Thoracic aorta (tissue), 2 donors: Measurements from ENCODE around the gene DRD2. TPM values are rescaled to one million over a fixed set of nuclear protein-coding genes. Genes with fewer than 3 reads are reported as not detected.

ENCODE experiments used
- ATAC-seq: fragments of 150-250 bp; one replicate; pipeline ENCODE4 v1.8.0; 2017; ENCODE audit warnings: low read depth; ENCODE audit not compliant: insufficient number of reproducible peaks, low FRiP score
- DNase-seq: peaks from one replicate; pipeline ENCODE4 v3.0.0-alpha.2; 2020; ENCODE audit warnings: low spot score
- H3K27ac ChIP-seq, 2 donors: fragments of 200-600 bp; sonication (generic); 1 replicate in 1 of 2; 2 replicates in 1 of 2; pipeline ENCODE4 v1.5.1; 2016; ENCODE audit warnings: mild to moderate bottlenecking in 2 of 2, moderate library complexity in 2 of 2
- H3K27me3 ChIP-seq: fragments of 200-600 bp; sonication (generic); replicated peaks from 2 replicates; pipeline ENCODE4 v1.6.0; 2016; ENCODE audit warnings: mild to moderate bottlenecking; ENCODE audit not compliant: insufficient read depth
- H3K36me3 ChIP-seq: fragments of 200-600 bp; sonication (generic); one replicate; pipeline ENCODE4 v1.5.1; 2016
- H3K4me1 ChIP-seq, 2 donors: fragments of 200-600 bp; sonication (generic); 1 replicate in 1 of 2; 2 replicates in 1 of 2; pipeline versions ENCODE4 v1.5.1 to v1.6.0; 2016; ENCODE audit warnings: low read depth in 2 of 2, mild to moderate bottlenecking in 1 of 2; ENCODE audit not compliant: control insufficient read depth in 1 of 2
- H3K4me3 ChIP-seq: fragments of 200-600 bp; sonication (generic); 2 replicates; pipeline ENCODE4 v1.5.1; 2016; ENCODE audit warnings: mild to moderate bottlenecking
- H3K9me3 ChIP-seq: fragments of 200-600 bp; sonication (generic); 2 replicates; pipeline ENCODE4 v1.5.1; 2016
- CTCF ChIP-seq: fragments of 200-600 bp; sonication (generic); IDR thresholded peaks from one replicate; pipeline ENCODE4 v1.5.1; 2019; ENCODE audit warnings: antibody characterized with exemption
- total RNA-seq, 2 donors: library from RNA; depleted of rRNA; stranded (reverse); fragments of >200 nt; gene quantifications; one replicate each; pipeline versions ENCODE4 v1.1.0 to v1.2.3, GENCODE V29; 2016

The DRD2 gene
- total RNA-seq, 2 donors from 2014 or later = not detected

DNA sequence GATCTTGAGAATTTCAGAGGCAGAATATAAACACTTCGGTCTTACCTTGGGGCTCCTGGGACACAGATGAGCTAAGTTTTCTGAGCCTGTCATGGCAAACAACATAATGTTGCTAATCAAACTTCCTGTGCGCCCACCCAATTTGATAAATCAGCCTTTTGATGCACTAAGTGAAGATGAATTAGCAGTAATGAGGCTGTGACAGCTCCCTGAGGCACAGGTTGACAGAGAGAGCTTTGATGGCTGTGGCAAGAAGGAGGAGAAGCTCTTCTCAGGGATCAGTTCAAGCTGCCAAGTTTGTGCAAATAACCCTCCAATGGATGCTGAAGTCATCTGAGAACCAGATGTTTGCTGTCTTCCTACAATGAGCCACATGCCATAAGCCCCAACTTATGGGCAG, 34.4 kb downstream of the DRD2 start:
- DNase-seq = no peak
- ATAC-seq = no peak
- H3K36me3 ChIP-seq = no peaks in the 10 kb centered on the region
- no peak for TF ChIP-seq CTCF
- no peak overlapping the region for H3K27ac ChIP-seq
- no peak overlapping the region for H3K4me3 ChIP-seq
- H3K27me3 ChIP-seq = no peaks in the 10 kb centered on the region
- H3K9me3 ChIP-seq = no peaks in the 10 kb centered on the region
- no peaks in the 10 kb centered on the region for H3K4me1 ChIP-seq

- no peaks in the 10 kb centered on the region for H3K9me3 ChIP-seq
- H3K4me3 ChIP-seq = no peak overlapping the region
- H3K4me1 ChIP-seq = no peaks in the 10 kb centered on the region
- no peak for DNase-seq
- no peak for ATAC-seq
- no peak for TF ChIP-seq CTCF
- H3K36me3 ChIP-seq = no peaks in the 10 kb centered on the region
- H3K27me3 ChIP-seq = no peaks in the 10 kb centered on the region
- no peak overlapping the region for H3K27ac ChIP-seq
Measured at GRCh38 chr11:113436672-113437252, 38.4 kb downstream of the DRD2 start.

GRCh38 chr11:113435190-113435968, 39.8 kb downstream of the DRD2 start:
- H3K36me3 ChIP-seq = no peaks in the 10 kb centered on the region
- no peak for TF ChIP-seq CTCF
- DNase-seq (no peak), ATAC-seq (no peak)
- no peak overlapping the region for H3K4me3 ChIP-seq
- H3K27me3 ChIP-seq = no peaks in the 10 kb centered on the region
- no peaks in the 10 kb centered on the region for H3K4me1 ChIP-seq
- H3K27ac ChIP-seq = no peak overlapping the region
- no peaks in the 10 kb centered on the region for H3K9me3 ChIP-seq

- TF ChIP-seq CTCF = no peak
- DNase-seq (no peak), ATAC-seq (no peak)
- H3K27me3 ChIP-seq = no peaks in the 10 kb centered on the region
- H3K4me1 ChIP-seq = no peaks in the 10 kb centered on the region
- no peak overlapping the region for H3K4me3 ChIP-seq
- no peaks in the 10 kb centered on the region for H3K36me3 ChIP-seq
- H3K27ac ChIP-seq = no peak overlapping the region
- no peaks in the 10 kb centered on the region for H3K9me3 ChIP-seq
Measured at GRCh38 chr11:113431746-113432145, 43.5 kb downstream of the DRD2 start.

- Histone ChIP-seq H3K27ac (no peak overlapping the region), H3K27me3 (no peaks in the 10 kb centered on the region), H3K36me3 (no peaks in the 10 kb centered on the region), H3K9me3 (no peaks in the 10 kb centered on the region), H3K4me3 (no peak overlapping the region), H3K4me1 (no peaks in the 10 kb centered on the region)
- no peak for TF ChIP-seq CTCF
- no peak for ATAC-seq
- no peak for DNase-seq
Measured at GRCh38 chr11:113426686-113427085, 48.5 kb downstream of the DRD2 start.
